Stimulated activated CD8-positive, alpha-beta memory T cell treated with anti-CD3 and anti-CD28 coated beads, Interleukin-4, amount 100 ng/mL, for 24 hours (primary cell): ENCODE results near the gene C1QBP.
"Not testable (repeated sequence)": the region's sequence is repeated elsewhere in the genome, so short reads cannot be mapped to it uniquely, and the experiment has no call there.

ENCODE experiments used
- DNase-seq: peaks from one replicate; pipeline ENCODE4 v3.0.0-alpha.2; 2020; ENCODE audit warnings: low read depth

C1QBP gene

GRCh38 chr17:5438716-5439445 is at the start of gene C1QBP:
Gene C1QBP (minus strand): TSS chr17:5439155. CDS start chr17:5439073, 82 bp downstream.
- DNase-seq, result peak; percentile 88

- DNase-seq, result no peak
Observed at GRCh38 chr17:5488752-5489151, 49.8 kb upstream of the C1QBP start.

- peak; percentile 94 for DNase-seq
Observed at GRCh38 chr17:5486206-5487124, 47.5 kb upstream of the C1QBP start, which contains the start of gene MIS12. Gene MIS12 (plus strand): TSS chr17:5486566. CDS start chr17:5488863, 2,297 bp downstream.

- DNase-seq, result no peak
Observed at GRCh38 chr17:5485270-5486205, 46.6 kb upstream of the C1QBP start, which contains the start of gene DERL2. Gene DERL2 (minus strand): TSS chr17:5486178. CDS start chr17:5486161, 17 bp downstream.

GRCh38 chr17:5481451-5481850 is 42.5 kb upstream of the C1QBP start:
- no peak for DNase-seq

GRCh38 chr17:5480962-5481361 is 42.0 kb upstream of the C1QBP start:
- no peak for DNase-seq

GRCh38 chr17:5478992-5479391 is 40.0 kb upstream of the C1QBP start:
- no peak for DNase-seq

GRCh38 chr17:5473906-5474305 is 35.0 kb upstream of the C1QBP start:
- no peak for DNase-seq

- no peak for DNase-seq
Observed at GRCh38 chr17:5472511-5472910, 33.6 kb upstream of the C1QBP start.

- no peak for DNase-seq
Observed at GRCh38 chr17:5468075-5468473, 29.1 kb upstream of the C1QBP start.

GRCh38 chr17:5467416-5467815 is 28.5 kb upstream of the C1QBP start:
- no peak for DNase-seq

GRCh38 chr17:5466295-5466694 is 27.3 kb upstream of the C1QBP start:
- DNase-seq, result no peak

- no peak for DNase-seq
Observed at GRCh38 chr17:5464717-5465507, 26.0 kb upstream of the C1QBP start.

- no peak for DNase-seq
Observed at GRCh38 chr17:5446786-5447185, 7.8 kb upstream of the C1QBP start.

- DNase-seq, result no peak
Observed at GRCh38 chr17:5444209-5444608, 5.3 kb upstream of the C1QBP start.

- no peak for DNase-seq
Observed at GRCh38 chr17:5443728-5444127, 4.8 kb upstream of the C1QBP start.

GRCh38 chr17:5439446-5439764 is 450 bp upstream of the C1QBP start:
- DNase-seq, result no peak

- DNase-seq, result no peak
Observed at GRCh38 chr17:5437721-5438317, 1.1 kb downstream of the C1QBP start.

- DNase-seq, result not testable (repeated sequence)
Observed at GRCh38 chr17:5435781-5436315, 3.1 kb downstream of the C1QBP start.

GRCh38 chr17:5434984-5435383 is 4.0 kb downstream of the C1QBP start:
- DNase-seq, result no peak
